T-cell (primary cell): ENCODE data around the gene ARL8A. TPM values are rescaled to one million over a fixed set of nuclear protein-coding genes. Genes with fewer than 3 reads are reported as not detected.

Source experiments
- ATAC-seq, 4 experiments: fragments of 200-7000 bp in 3 of 4; fragments of 150-1000 bp in 1 of 4; cut with Tn5 transposase; replicated peaks in 1 of 4; 1 replicate in 3 of 4; 2 replicates in 1 of 4; pipeline ENCODE4 v1.10.0; 2021; ENCODE audit warnings: moderate library complexity in 3 of 4, mild to moderate bottlenecking in 2 of 4, moderate number of reproducible peaks in 1 of 4
- CTCF ChIA-PET, 2 donors: fragments of 300-600 bp; sonication (Branson Sonifier 250); formaldehyde crosslinking; loops; one replicate each; lab custom pipeline; 2022; ENCODE audit warnings: antibody characterized with exemption in 2 of 2; lab: Charles Lee
- POLR2A ChIA-PET, 2 donors: fragments of 300-600 bp; sonication (Branson Sonifier 250); formaldehyde crosslinking; loops; one replicate each; lab custom pipeline; 2022; ENCODE audit warnings: antibody characterized with exemption in 2 of 2; lab: Charles Lee
- DNase-seq, 35 experiments: peaks; one replicate each; pipeline versions ENCODE4 v3.0.0 to v3.0.0-alpha.2; 2013 to 2023
- H3K27ac ChIP-seq: one replicate; pipeline ENCODE4 v1.5.1; 2013; ENCODE audit warnings: low read length
- H3K27me3 ChIP-seq, 2 experiments: replicated peaks in 1 of 2; 1 replicate in 1 of 2; 2 replicates in 1 of 2; pipeline versions ENCODE4 v1.6.1 to v1.7.0; 2013; ENCODE audit warnings: low read length in 1 of 2, mixed read lengths in 1 of 2; ENCODE audit not compliant: control insufficient read depth in 2 of 2, insufficient read depth in 2 of 2; ENCODE audit errors: extremely low read depth in 1 of 2
- H3K36me3 ChIP-seq, 2 donors: 1 replicate in 1 of 2; 2 replicates in 1 of 2; pipeline versions ENCODE4 v1.6.1 to v1.7.0; 2013; ENCODE audit warnings: low read length in 1 of 2; ENCODE audit not compliant: control insufficient read depth in 2 of 2, insufficient read depth in 1 of 2; ENCODE audit errors: extremely low read depth in 1 of 2
- H3K4me1 ChIP-seq, 2 experiments: 1 replicate in 1 of 2; 2 replicates in 1 of 2; pipeline versions ENCODE4 v1.6.1 to v1.7.0; 2013; ENCODE audit warnings: low read length in 2 of 2, mixed read lengths in 1 of 2; ENCODE audit not compliant: insufficient read depth in 2 of 2, control insufficient read depth in 1 of 2; ENCODE audit errors: extremely low read depth in 1 of 2
- H3K4me3 ChIP-seq, 2 donors: 1 replicate in 1 of 2; 2 replicates in 1 of 2; pipeline versions ENCODE4 v1.5.1 to v1.7.0; 2013; ENCODE audit warnings: mild to moderate bottlenecking in 2 of 2, low read length in 1 of 2, moderate library complexity in 1 of 2; ENCODE audit not compliant: control insufficient read depth in 1 of 2; ENCODE audit errors: extremely low read depth in 1 of 2
- H3K9me3 ChIP-seq: 2 replicates; pipeline ENCODE4 v1.7.0; 2013
- H3K27ac Mint-ChIP-seq, 2 donors: one replicate each; pipeline ENCODE4 v1.8.0; 2020 to 2021; ENCODE audit warnings: mild to moderate bottlenecking in 2 of 2, mixed read lengths in 2 of 2
- H3K27me3 Mint-ChIP-seq, 2 donors: one replicate each; pipeline ENCODE4 v1.8.0; 2021 to 2022; ENCODE audit warnings: mixed read lengths in 2 of 2
- H3K36me3 Mint-ChIP-seq: one replicate; pipeline ENCODE4 v1.8.0; 2021; ENCODE audit warnings: mixed read lengths
- H3K4me1 Mint-ChIP-seq, 3 donors: one replicate each; pipeline ENCODE4 v1.8.0; 2020 to 2022; ENCODE audit warnings: mixed read lengths in 3 of 3, mild to moderate bottlenecking in 1 of 3
- H3K4me3 Mint-ChIP-seq, 3 donors: one replicate each; pipeline ENCODE4 v1.8.0; 2020 to 2022; ENCODE audit warnings: mild to moderate bottlenecking in 3 of 3, mixed read lengths in 3 of 3, moderate library complexity in 3 of 3
- H3K9me3 Mint-ChIP-seq, 3 donors: one replicate each; pipeline ENCODE4 v1.8.0; 2020 to 2022; ENCODE audit warnings: mixed read lengths in 3 of 3
- WGBS: methylation state at CpG from one replicate; pipeline ENCODE4 v1.1.5; 2013; ENCODE audit warnings: missing lambda C conversion rate; ENCODE audit not compliant: insufficient coverage; 5-methylcytosine and 5-hydroxymethylcytosine counted together
- total RNA-seq, 35 experiments: library from RNA in 6 of 35; stranded (reverse) in 6 of 35; fragments of 120-200 nt in 1 of 35; gene quantifications; one replicate each; pipeline versions ENCODE4 v1.2.1 to v1.2.4 and lab custom pipeline; 2013 to 2026

Gene ARL8A
- total RNA-seq, 5 donors from 2014 or later (not counting 1 experiment from before 2014, with no cell fraction given) = 37.8 to 70.2 (median 50.9) TPM

- Mint-ChIP-seq H3K36me3 (no peaks in the 10 kb centered on the region), H3K9me3 (no peaks in the 10 kb centered on the region), H3K4me1 (no peaks in the 10 kb centered on the region), H3K27ac (no peak overlapping the region), H3K27me3 (peaks cover 0 to 2% of the 10 kb centered on the region in 2 donors), H3K4me3 (no peak overlapping the region)
- H3K27me3 ChIP-seq = peaks cover 0 to 2% of the 10 kb centered on the region in 2 experiments
- no peak overlapping the region for H3K27ac ChIP-seq
- H3K4me1 ChIP-seq = no peaks in the 10 kb centered on the region
- no peak overlapping the region for H3K4me3 ChIP-seq
- ATAC-seq = no peak
- 38% methylated on average over 1 of the region's 4 CpGs for WGBS
- ChIA-PET POLR2A (no interaction called here), CTCF (no interaction called here)
- no peaks in the 10 kb centered on the region for H3K9me3 ChIP-seq
- no peaks in the 10 kb centered on the region for H3K36me3 ChIP-seq
- DNase-seq = no peak
Observed at GRCh38 chr1:202101184-202101583, 43.4 kb downstream of the ARL8A start.

DNA sequence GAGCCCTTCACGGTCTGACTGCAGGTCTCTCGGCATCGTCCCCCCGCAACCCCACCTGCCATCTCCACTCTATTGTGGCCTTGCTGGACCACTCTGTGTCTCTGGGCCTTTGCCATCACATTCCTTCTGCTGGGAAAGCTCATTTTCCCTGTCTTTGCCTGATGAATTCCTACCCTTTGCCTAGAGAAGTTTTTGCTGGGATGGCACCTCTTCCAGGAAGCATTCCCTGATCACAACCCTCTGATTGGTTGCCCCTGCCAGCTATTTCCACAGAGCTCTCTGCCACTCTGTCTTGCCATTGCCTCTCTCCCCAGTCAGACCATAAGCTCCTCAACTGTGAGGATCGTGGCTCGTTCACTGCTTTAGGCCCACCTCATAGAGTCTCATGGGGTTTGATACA is 50.7 kb downstream of the ARL8A start:
- Histone ChIP-seq H3K27me3 (peaks cover 0 to 4% of the 10 kb centered on the region in 2 experiments), H3K4me3 (no peak overlapping the region), H3K4me1 (no peaks in the 10 kb centered on the region), H3K9me3 (no peaks in the 10 kb centered on the region), H3K36me3 (no peaks in the 10 kb centered on the region), H3K27ac (no peak overlapping the region)
- POLR2A ChIA-PET = no interaction called here
- WGBS = 91% methylated on average over 6 of the region's 6 CpGs
- ATAC-seq (no peak), DNase-seq (no peak)
- H3K36me3 Mint-ChIP-seq = no peaks in the 10 kb centered on the region
- CTCF ChIA-PET = no interaction called here
- no peak overlapping the region for H3K4me3 Mint-ChIP-seq
- no peak overlapping the region for H3K27ac Mint-ChIP-seq
- no peaks in the 10 kb centered on the region for H3K4me1 Mint-ChIP-seq
- peaks cover 4 to 10% of the 10 kb centered on the region in 2 donors for H3K27me3 Mint-ChIP-seq
- H3K9me3 Mint-ChIP-seq = no peaks in the 10 kb centered on the region

GRCh38 chr1:202090994-202091393 is 53.5 kb downstream of the ARL8A start:
- H3K36me3 Mint-ChIP-seq = no peaks in the 10 kb centered on the region
- ATAC-seq = no peak
- 94% methylated on average over 3 of the region's 3 CpGs for WGBS
- CTCF ChIA-PET = interaction anchor here in 1 of 2 donors (0.7 kb wide), 1 partner anchor 223 kb away, joined by 3 read pairs; no protein-coding TSS in a partner anchor
- no peak overlapping the region for H3K4me3 Mint-ChIP-seq
- Histone ChIP-seq H3K9me3 (no peaks in the 10 kb centered on the region), H3K4me1 (no peaks in the 10 kb centered on the region), H3K27me3 (peaks cover 0 to 4% of the 10 kb centered on the region in 2 experiments), H3K36me3 (no peaks in the 10 kb centered on the region), H3K4me3 (no peak overlapping the region), H3K27ac (no peak overlapping the region)
- H3K4me1 Mint-ChIP-seq = no peaks in the 10 kb centered on the region
- no peak for DNase-seq
- peaks cover 4 to 13% of the 10 kb centered on the region in 2 donors for H3K27me3 Mint-ChIP-seq
- no peaks in the 10 kb centered on the region for H3K9me3 Mint-ChIP-seq
- no peak overlapping the region for H3K27ac Mint-ChIP-seq
- POLR2A ChIA-PET = no interaction called here

DNA sequence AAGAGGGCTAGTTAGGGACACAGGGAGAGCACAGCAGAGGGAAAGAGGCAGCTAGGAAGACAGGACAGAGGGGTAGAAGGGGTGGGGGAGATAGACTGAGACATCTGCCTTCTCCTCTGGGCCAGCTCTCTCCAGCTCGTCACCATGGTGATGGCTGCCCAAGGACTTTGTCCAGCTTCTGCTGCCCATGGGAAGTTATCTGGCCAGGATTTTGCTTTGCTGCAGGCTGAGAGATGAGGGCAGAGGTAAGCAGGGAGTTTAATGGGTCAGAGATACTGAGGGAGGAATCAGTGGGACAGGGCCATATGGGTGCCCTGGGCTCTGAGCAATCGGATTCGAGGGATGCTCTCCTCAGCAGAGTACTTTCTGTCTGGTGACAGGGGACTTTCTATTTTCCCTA is 56.3 kb downstream of the ARL8A start:
- H3K27me3 ChIP-seq = peaks cover 0 to 5% of the 10 kb centered on the region in 2 experiments
- no peak overlapping the region for H3K27ac Mint-ChIP-seq
- ChIA-PET CTCF (no interaction called here), POLR2A (no interaction called here)
- ATAC-seq = no peak
- H3K4me3 Mint-ChIP-seq = no peak overlapping the region
- H3K4me3 ChIP-seq = no peak overlapping the region
- no peaks in the 10 kb centered on the region for H3K4me1 Mint-ChIP-seq
- no peaks in the 10 kb centered on the region for H3K9me3 ChIP-seq
- no peaks in the 10 kb centered on the region for H3K9me3 Mint-ChIP-seq
- no peak for DNase-seq
- H3K36me3 Mint-ChIP-seq = no peaks in the 10 kb centered on the region
- no peaks in the 10 kb centered on the region for H3K4me1 ChIP-seq
- H3K27ac ChIP-seq = no peak overlapping the region
- peaks cover 2 to 10% of the 10 kb centered on the region in 2 donors for H3K27me3 Mint-ChIP-seq
- WGBS = 86% methylated on average over 1 of the region's 3 CpGs
- no peaks in the 10 kb centered on the region for H3K36me3 ChIP-seq

- Histone ChIP-seq H3K27me3 (peaks cover 0 to 5% of the 10 kb centered on the region in 2 experiments), H3K9me3 (no peaks in the 10 kb centered on the region), H3K4me3 (no peak overlapping the region), H3K27ac (no peak overlapping the region), H3K4me1 (no peaks in the 10 kb centered on the region), H3K36me3 (no peaks in the 10 kb centered on the region)
- POLR2A ChIA-PET = no interaction called here
- H3K27ac Mint-ChIP-seq = no peak overlapping the region
- ATAC-seq = no peak
- CTCF ChIA-PET = interaction anchor here in 1 of 2 donors (0.6 kb wide), 1 partner anchor 90 kb away, joined by 3 read pairs; no protein-coding TSS in a partner anchor
- H3K4me3 Mint-ChIP-seq = no peak overlapping the region
- no peaks in the 10 kb centered on the region for H3K4me1 Mint-ChIP-seq
- H3K36me3 Mint-ChIP-seq = no peaks in the 10 kb centered on the region
- H3K27me3 Mint-ChIP-seq = peaks cover 2 to 10% of the 10 kb centered on the region in 2 donors
- DNase-seq = no peak
- H3K9me3 Mint-ChIP-seq = no peaks in the 10 kb centered on the region
- WGBS = 63% methylated on average over 5 of the region's 7 CpGs
Observed at GRCh38 chr1:202086579-202087350, 57.8 kb downstream of the ARL8A start.

- ATAC-seq = no peak
- no peaks in the 10 kb centered on the region for H3K36me3 Mint-ChIP-seq
- Histone ChIP-seq H3K9me3 (no peaks in the 10 kb centered on the region), H3K4me3 (no peak overlapping the region), H3K4me1 (no peaks in the 10 kb centered on the region), H3K27ac (no peak overlapping the region), H3K36me3 (no peaks in the 10 kb centered on the region), H3K27me3 (peaks cover 0 to 5% of the 10 kb centered on the region in 2 experiments)
- no peaks in the 10 kb centered on the region for H3K4me1 Mint-ChIP-seq
- H3K27ac Mint-ChIP-seq = no peak overlapping the region
- H3K4me3 Mint-ChIP-seq = no peak overlapping the region
- H3K27me3 Mint-ChIP-seq = peaks cover 2 to 4% of the 10 kb centered on the region in 2 donors
- no peak for DNase-seq
- ChIA-PET CTCF (no interaction called here), POLR2A (no interaction called here)
- H3K9me3 Mint-ChIP-seq = no peaks in the 10 kb centered on the region
- no CpG with 5 or more reads among the region's 7 CpGs for WGBS
Observed at GRCh38 chr1:202085682-202086373, 58.7 kb downstream of the ARL8A start.
